ENCODE data around the gene KCNK6.

DNA sequence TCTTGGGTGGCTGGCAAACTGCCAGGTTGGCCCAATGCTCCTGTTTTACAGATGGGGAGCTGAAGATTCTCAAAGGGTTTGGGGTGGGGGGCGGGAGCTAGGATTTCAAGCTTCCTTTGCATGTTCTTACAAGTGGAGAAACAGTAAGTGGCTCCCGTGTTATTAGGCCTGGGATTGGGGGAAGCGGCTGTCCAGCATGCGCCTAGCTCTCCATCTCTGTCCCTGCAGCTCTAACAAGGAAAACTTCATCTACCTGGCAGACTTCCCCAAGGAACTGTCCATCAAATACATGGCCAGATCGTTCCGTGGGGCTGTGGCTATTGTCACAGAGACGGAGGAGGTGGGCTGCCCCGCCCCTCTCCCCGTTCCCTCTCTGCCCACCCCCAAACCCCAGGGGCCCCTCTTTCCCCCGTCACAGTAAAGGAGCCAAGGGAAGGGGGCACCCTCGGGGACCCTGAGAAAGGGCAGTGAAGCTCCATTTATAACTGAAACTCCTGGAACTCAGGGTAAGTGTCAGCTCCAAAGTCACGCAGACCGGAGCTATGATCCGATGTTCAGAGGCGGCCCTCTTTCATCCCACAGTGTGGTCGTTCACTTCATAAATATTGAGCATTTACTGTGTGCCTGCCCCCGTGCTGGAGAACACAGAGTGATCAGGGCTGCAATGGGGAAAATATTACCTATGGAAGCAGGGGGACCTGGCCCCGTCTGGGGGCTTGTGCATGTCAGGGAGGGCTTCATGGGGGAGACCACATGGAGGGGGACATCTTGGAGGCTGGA is 39.8 kb downstream of the KCNK6 start:
- TF ChIP-seq EZH2 (IDR thresholded peaks at IDR 0.05) (no peak), POLR2AphosphoS5 (IDR thresholded peaks at IDR 0.05; ENCODE audit: borderline replicate concordance, low read depth, low read length) (no peak), FOXP2 (optimal IDR thresholded peaks at IDR 0.05; ENCODE audit: control extremely low read depth, extremely low read length, insufficient read depth) (no peak)
